HUES48 (cell line): ENCODE measurements around the gene TEKTIP1.

ENCODE experiments used
- H3K27ac ChIP-seq: one replicate; pipeline ENCODE4 v1.7.0; 2013; ENCODE audit warnings: low read depth, low read length, inconsistent platforms
- H3K27me3 ChIP-seq: 2 replicates; pipeline ENCODE4 v1.6.1; 2013; ENCODE audit warnings: mild to moderate bottlenecking, low read length; ENCODE audit not compliant: control insufficient read depth, insufficient read depth
- H3K36me3 ChIP-seq: 2 replicates; pipeline ENCODE4 v1.6.1; 2013; ENCODE audit warnings: low read length; ENCODE audit not compliant: control insufficient read depth, insufficient read depth
- H3K4me1 ChIP-seq: 2 replicates; pipeline ENCODE4 v1.6.1; 2013; ENCODE audit warnings: mild to moderate bottlenecking, low read length; ENCODE audit not compliant: control insufficient read depth, insufficient read depth
- H3K4me3 ChIP-seq: 2 replicates; pipeline ENCODE4 v1.5.1; 2013; ENCODE audit warnings: mild to moderate bottlenecking, low read depth, low read length
- H3K9ac ChIP-seq: 2 replicates; pipeline ENCODE4 v1.6.1; 2013; ENCODE audit warnings: mild to moderate bottlenecking, low read depth, low read length, moderate library complexity
- H3K9me3 ChIP-seq: 2 replicates; pipeline ENCODE4 v1.6.1; 2013; ENCODE audit warnings: low read length; ENCODE audit not compliant: control insufficient read depth, insufficient read depth

TEKTIP1 gene

GRCh38 chr19:3518255-3518654, 20.7 kb upstream of the TEKTIP1 start:
- Histone ChIP-seq H3K4me1 (peaks cover 15% of the 10 kb centered on the region), H3K9ac (no peak overlapping the region), H3K4me3 (no peak overlapping the region), H3K27ac (peak overlapping the region; percentile 48), H3K36me3 (peaks cover 14% of the 10 kb centered on the region), H3K27me3 (no peaks in the 10 kb centered on the region), H3K9me3 (no peaks in the 10 kb centered on the region)

GRCh38 chr19:3518659-3519058, 20.3 kb upstream of the TEKTIP1 start:
- no peaks in the 10 kb centered on the region for H3K27me3 ChIP-seq
- H3K9ac ChIP-seq = no peak overlapping the region
- no peak overlapping the region for H3K4me3 ChIP-seq
- H3K36me3 ChIP-seq = peaks cover 17% of the 10 kb centered on the region
- peaks cover 15% of the 10 kb centered on the region for H3K4me1 ChIP-seq
- H3K9me3 ChIP-seq = no peaks in the 10 kb centered on the region
- H3K27ac ChIP-seq = peak overlapping the region; percentile 48

- H3K36me3 ChIP-seq = peaks cover 22% of the 10 kb centered on the region
- no peak overlapping the region for H3K9ac ChIP-seq
- H3K4me1 ChIP-seq = peaks cover 15% of the 10 kb centered on the region
- H3K27ac ChIP-seq = no peak overlapping the region
- no peak overlapping the region for H3K4me3 ChIP-seq
- H3K27me3 ChIP-seq = no peaks in the 10 kb centered on the region
- H3K9me3 ChIP-seq = no peaks in the 10 kb centered on the region
Observed at GRCh38 chr19:3519126-3519525, 19.8 kb upstream of the TEKTIP1 start.

GRCh38 chr19:3520166-3521103, 18.5 kb upstream of the TEKTIP1 start:
- H3K27ac ChIP-seq = no peak overlapping the region
- H3K9me3 ChIP-seq = no peaks in the 10 kb centered on the region
- H3K27me3 ChIP-seq = no peaks in the 10 kb centered on the region
- no peak overlapping the region for H3K4me3 ChIP-seq
- peaks cover 15% of the 10 kb centered on the region for H3K4me1 ChIP-seq
- H3K9ac ChIP-seq = no peak overlapping the region
- peaks cover 31% of the 10 kb centered on the region for H3K36me3 ChIP-seq

GRCh38 chr19:3521104-3521445, 17.9 kb upstream of the TEKTIP1 start:
- Histone ChIP-seq H3K27me3 (no peaks in the 10 kb centered on the region), H3K4me1 (peaks cover 15% of the 10 kb centered on the region), H3K9me3 (no peaks in the 10 kb centered on the region), H3K4me3 (no peak overlapping the region), H3K27ac (no peak overlapping the region), H3K36me3 (peaks cover 31% of the 10 kb centered on the region), H3K9ac (no peak overlapping the region)

GRCh38 chr19:3522421-3523360, 16.3 kb upstream of the TEKTIP1 start:
- no peak overlapping the region for H3K4me3 ChIP-seq
- no peak overlapping the region for H3K9ac ChIP-seq
- H3K4me1 ChIP-seq = peaks cover 15% of the 10 kb centered on the region
- no peak overlapping the region for H3K27ac ChIP-seq
- no peaks in the 10 kb centered on the region for H3K27me3 ChIP-seq
- no peaks in the 10 kb centered on the region for H3K9me3 ChIP-seq
- peaks cover 40% of the 10 kb centered on the region for H3K36me3 ChIP-seq

GRCh38 chr19:3523361-3524077, 15.5 kb upstream of the TEKTIP1 start:
- H3K4me3 ChIP-seq = no peak overlapping the region
- H3K4me1 ChIP-seq = peaks cover 12% of the 10 kb centered on the region
- no peaks in the 10 kb centered on the region for H3K27me3 ChIP-seq
- H3K9me3 ChIP-seq = no peaks in the 10 kb centered on the region
- no peak overlapping the region for H3K27ac ChIP-seq
- H3K9ac ChIP-seq = no peak overlapping the region
- peaks cover 41% of the 10 kb centered on the region for H3K36me3 ChIP-seq

- Histone ChIP-seq H3K9ac (no peak overlapping the region), H3K36me3 (peaks cover 41% of the 10 kb centered on the region), H3K27ac (no peak overlapping the region), H3K4me3 (no peak overlapping the region), H3K27me3 (no peaks in the 10 kb centered on the region), H3K9me3 (no peaks in the 10 kb centered on the region), H3K4me1 (peaks cover 5% of the 10 kb centered on the region; the same call in 1 of the 2 replicates)
Observed at GRCh38 chr19:3524078-3524842, 14.7 kb upstream of the TEKTIP1 start.

GRCh38 chr19:3524904-3525451, 14.0 kb upstream of the TEKTIP1 start:
- H3K9ac ChIP-seq = no peak overlapping the region
- H3K27me3 ChIP-seq = no peaks in the 10 kb centered on the region
- H3K9me3 ChIP-seq = no peaks in the 10 kb centered on the region
- no peaks in the 10 kb centered on the region for H3K4me1 ChIP-seq
- H3K27ac ChIP-seq = no peak overlapping the region
- peaks cover 39% of the 10 kb centered on the region for H3K36me3 ChIP-seq
- no peak overlapping the region for H3K4me3 ChIP-seq
